ENCODE results near the gene ATXN10.

The ATXN10 gene

GRCh38 chr22:45771057-45771456 is 99.4 kb downstream of the ATXN10 start:
- Histone ChIP-seq H3K27me3 (ENCODE audit: control insufficient read depth, insufficient read depth, low read length) (no peaks in the 10 kb centered on the region; the same call in 1 of the 2 replicates), H3K27ac (ENCODE audit: low read length) (no peak overlapping the region), H3K36me3 (ENCODE audit: control insufficient read depth, insufficient read depth, low read length) (no peaks in the 10 kb centered on the region), H3K9me3 (ENCODE audit: control insufficient read depth, insufficient read depth, low read length) (no peaks in the 10 kb centered on the region), H3K4me3 (ENCODE audit: low read length) (no peak overlapping the region), H3K4me1 (ENCODE audit: control insufficient read depth, insufficient read depth, low read length) (no peaks in the 10 kb centered on the region; the same call in 1 of the 2 replicates)
- no peak for DNase-seq (ENCODE audit: low read depth, low spot score)
- WGBS (ENCODE audit: insufficient coverage, insufficient read length): no CpG with 5 or more reads among the region's 3 CpGs

GRCh38 chr22:45771711-45772110 is 100.1 kb downstream of the ATXN10 start:
- H3K9me3 ChIP-seq (ENCODE audit: control insufficient read depth, insufficient read depth, low read length): no peaks in the 10 kb centered on the region
- H3K27ac ChIP-seq (ENCODE audit: low read length): no peak overlapping the region
- H3K27me3 ChIP-seq (ENCODE audit: control insufficient read depth, insufficient read depth, low read length): no peaks in the 10 kb centered on the region; the same call in 1 of the 2 replicates
- no peaks in the 10 kb centered on the region for H3K36me3 ChIP-seq (ENCODE audit: control insufficient read depth, insufficient read depth, low read length)
- no peak for DNase-seq (ENCODE audit: low read depth, low spot score)
- no peak overlapping the region for H3K4me3 ChIP-seq (ENCODE audit: low read length)
- H3K4me1 ChIP-seq (ENCODE audit: control insufficient read depth, insufficient read depth, low read length): no peaks in the 10 kb centered on the region; the same call in 1 of the 2 replicates
- no CpG with 5 or more reads among the region's 2 CpGs for WGBS (ENCODE audit: insufficient coverage, insufficient read length)

GRCh38 chr22:45772743-45773142 is 101.1 kb downstream of the ATXN10 start:
- no peaks in the 10 kb centered on the region; the same call in 1 of the 2 replicates for H3K4me1 ChIP-seq (ENCODE audit: control insufficient read depth, insufficient read depth, low read length)
- H3K36me3 ChIP-seq (ENCODE audit: control insufficient read depth, insufficient read depth, low read length): no peaks in the 10 kb centered on the region
- H3K27me3 ChIP-seq (ENCODE audit: control insufficient read depth, insufficient read depth, low read length): no peaks in the 10 kb centered on the region; the same call in 1 of the 2 replicates
- WGBS (ENCODE audit: insufficient coverage, insufficient read length): no CpG with 5 or more reads among the region's 2 CpGs
- no peak overlapping the region for H3K4me3 ChIP-seq (ENCODE audit: low read length)
- no peaks in the 10 kb centered on the region for H3K9me3 ChIP-seq (ENCODE audit: control insufficient read depth, insufficient read depth, low read length)
- DNase-seq (ENCODE audit: low read depth, low spot score): no peak
- H3K27ac ChIP-seq (ENCODE audit: low read length): no peak overlapping the region

GRCh38 chr22:45774001-45774670 is 102.5 kb downstream of the ATXN10 start:
- Histone ChIP-seq H3K4me3 (ENCODE audit: low read length) (no peak overlapping the region), H3K27me3 (ENCODE audit: control insufficient read depth, insufficient read depth, low read length) (no peaks in the 10 kb centered on the region; the same call in 1 of the 2 replicates), H3K27ac (ENCODE audit: low read length) (no peak overlapping the region), H3K4me1 (ENCODE audit: control insufficient read depth, insufficient read depth, low read length) (no peaks in the 10 kb centered on the region; the same call in 1 of the 2 replicates), H3K36me3 (ENCODE audit: control insufficient read depth, insufficient read depth, low read length) (no peaks in the 10 kb centered on the region), H3K9me3 (ENCODE audit: control insufficient read depth, insufficient read depth, low read length) (no peaks in the 10 kb centered on the region)
- no peak for DNase-seq (ENCODE audit: low read depth, low spot score)
- no CpG with 5 or more reads among the region's 6 CpGs for WGBS (ENCODE audit: insufficient coverage, insufficient read length)

- no peak for DNase-seq (ENCODE audit: low read depth, low spot score)
- Histone ChIP-seq H3K27me3 (ENCODE audit: control insufficient read depth, insufficient read depth, low read length) (no peaks in the 10 kb centered on the region; the same call in 1 of the 2 replicates), H3K4me1 (ENCODE audit: control insufficient read depth, insufficient read depth, low read length) (no peaks in the 10 kb centered on the region), H3K4me3 (ENCODE audit: low read length) (no peak overlapping the region), H3K36me3 (ENCODE audit: control insufficient read depth, insufficient read depth, low read length) (no peaks in the 10 kb centered on the region), H3K27ac (ENCODE audit: low read length) (no peak overlapping the region), H3K9me3 (ENCODE audit: control insufficient read depth, insufficient read depth, low read length) (no peaks in the 10 kb centered on the region)
- WGBS (ENCODE audit: insufficient coverage, insufficient read length): no CpG with 5 or more reads among the region's 1 CpG
These were observed 103.4 kb downstream of the ATXN10 start for GRCh38 chr22:45775062-45775461.

GRCh38 chr22:45775569-45776312 is 104.1 kb downstream of the ATXN10 start:
- H3K9me3 ChIP-seq (ENCODE audit: control insufficient read depth, insufficient read depth, low read length): no peaks in the 10 kb centered on the region
- H3K4me1 ChIP-seq (ENCODE audit: control insufficient read depth, insufficient read depth, low read length): no peaks in the 10 kb centered on the region
- H3K27me3 ChIP-seq (ENCODE audit: control insufficient read depth, insufficient read depth, low read length): no peaks in the 10 kb centered on the region; the same call in 1 of the 2 replicates
- no peak overlapping the region for H3K4me3 ChIP-seq (ENCODE audit: low read length)
- H3K27ac ChIP-seq (ENCODE audit: low read length): no peak overlapping the region
- WGBS (ENCODE audit: insufficient coverage, insufficient read length): no CpG with 5 or more reads among the region's 14 CpGs
- no peak for DNase-seq (ENCODE audit: low read depth, low spot score)
- H3K36me3 ChIP-seq (ENCODE audit: control insufficient read depth, insufficient read depth, low read length): no peaks in the 10 kb centered on the region

GRCh38 chr22:45776313-45776585 is 104.6 kb downstream of the ATXN10 start:
- no peak overlapping the region for H3K27ac ChIP-seq (ENCODE audit: low read length)
- no peaks in the 10 kb centered on the region for H3K9me3 ChIP-seq (ENCODE audit: control insufficient read depth, insufficient read depth, low read length)
- no CpG with 5 or more reads among the region's 2 CpGs for WGBS (ENCODE audit: insufficient coverage, insufficient read length)
- H3K4me3 ChIP-seq (ENCODE audit: low read length): no peak overlapping the region
- no peak for DNase-seq (ENCODE audit: low read depth, low spot score)
- H3K27me3 ChIP-seq (ENCODE audit: control insufficient read depth, insufficient read depth, low read length): no peaks in the 10 kb centered on the region; the same call in 1 of the 2 replicates
- H3K4me1 ChIP-seq (ENCODE audit: control insufficient read depth, insufficient read depth, low read length): no peaks in the 10 kb centered on the region
- H3K36me3 ChIP-seq (ENCODE audit: control insufficient read depth, insufficient read depth, low read length): no peaks in the 10 kb centered on the region

GRCh38 chr22:45777046-45777851 is 105.6 kb downstream of the ATXN10 start:
- Histone ChIP-seq H3K36me3 (ENCODE audit: control insufficient read depth, insufficient read depth, low read length) (no peaks in the 10 kb centered on the region), H3K4me3 (ENCODE audit: low read length) (no peak overlapping the region), H3K9me3 (ENCODE audit: control insufficient read depth, insufficient read depth, low read length) (no peaks in the 10 kb centered on the region), H3K27me3 (ENCODE audit: control insufficient read depth, insufficient read depth, low read length) (no peaks in the 10 kb centered on the region; the same call in 1 of the 2 replicates), H3K4me1 (ENCODE audit: control insufficient read depth, insufficient read depth, low read length) (no peaks in the 10 kb centered on the region), H3K27ac (ENCODE audit: low read length) (no peak overlapping the region)
- DNase-seq (ENCODE audit: low read depth, low spot score): no peak
- WGBS (ENCODE audit: insufficient coverage, insufficient read length): no CpG with 5 or more reads among the region's 6 CpGs

GRCh38 chr22:45777852-45778375 is 106.3 kb downstream of the ATXN10 start:
- Histone ChIP-seq H3K36me3 (ENCODE audit: control insufficient read depth, insufficient read depth, low read length) (no peaks in the 10 kb centered on the region), H3K4me1 (ENCODE audit: control insufficient read depth, insufficient read depth, low read length) (no peaks in the 10 kb centered on the region), H3K27ac (ENCODE audit: low read length) (no peak overlapping the region), H3K4me3 (ENCODE audit: low read length) (no peak overlapping the region), H3K9me3 (ENCODE audit: control insufficient read depth, insufficient read depth, low read length) (no peaks in the 10 kb centered on the region), H3K27me3 (ENCODE audit: control insufficient read depth, insufficient read depth, low read length) (no peaks in the 10 kb centered on the region; the same call in 1 of the 2 replicates)
- no peak for DNase-seq (ENCODE audit: low read depth, low spot score)
- no CpG with 5 or more reads among the region's 3 CpGs for WGBS (ENCODE audit: insufficient coverage, insufficient read length)

- H3K27ac ChIP-seq (ENCODE audit: low read length): no peak overlapping the region
- H3K36me3 ChIP-seq (ENCODE audit: control insufficient read depth, insufficient read depth, low read length): no peaks in the 10 kb centered on the region
- WGBS (ENCODE audit: insufficient coverage, insufficient read length): no CpG with 5 or more reads among the region's 3 CpGs
- no peak overlapping the region for H3K4me3 ChIP-seq (ENCODE audit: low read length)
- no peak for DNase-seq (ENCODE audit: low read depth, low spot score)
- H3K27me3 ChIP-seq (ENCODE audit: control insufficient read depth, insufficient read depth, low read length): no peaks in the 10 kb centered on the region
- no peaks in the 10 kb centered on the region for H3K4me1 ChIP-seq (ENCODE audit: control insufficient read depth, insufficient read depth, low read length)
- H3K9me3 ChIP-seq (ENCODE audit: control insufficient read depth, insufficient read depth, low read length): no peaks in the 10 kb centered on the region
These were observed 109.8 kb downstream of the ATXN10 start for GRCh38 chr22:45781459-45781858.
